GM12891 (cell line): Measurements from ENCODE around the gene IRX4.

Experiments used
- DNase-seq: peaks from one replicate; pipeline ENCODE4 v3.0.0; 2011; ENCODE audit warnings: low spot score; ENCODE audit not compliant: insufficient read length
- FAIRE-seq: peaks from 2 replicates; lab custom pipeline; 2011; peaks lifted over from hg19 to GRCh38; lab: Jason Lieb, UNC
- PAX5 ChIP-seq: IDR thresholded peaks from 2 replicates; pipeline ENCODE4 v1.6.1; 2011; ENCODE audit warnings: low read length, moderate library complexity, mild to moderate bottlenecking; ENCODE audit not compliant: insufficient read depth, severe bottlenecking
- POLR2A ChIP-seq: IDR thresholded peaks from 2 replicates; pipeline ENCODE4 v1.6.1; 2011; ENCODE audit warnings: low read depth, low read length, control low read depth
- POLR2AphosphoS5 ChIP-seq: IDR thresholded peaks from 2 replicates; pipeline ENCODE4 v1.6.1; 2011; ENCODE audit warnings: low read depth, low read length, control low read depth
- POU2F2 ChIP-seq: IDR thresholded peaks from 2 replicates; pipeline ENCODE4 v1.6.1; 2011; ENCODE audit warnings: low read depth, mild to moderate bottlenecking, control low read depth, low read length, moderate library complexity
- SPI1 ChIP-seq: IDR thresholded peaks from 2 replicates; pipeline ENCODE4 v1.6.1; 2011; ENCODE audit warnings: low read depth, low read length, control low read depth
- TAF1 ChIP-seq: IDR thresholded peaks from 2 replicates; pipeline ENCODE4 v1.6.1; 2011; ENCODE audit warnings: low read depth, low read length, control low read depth

Gene IRX4

GRCh38 chr5:1840071-1840547 lies 42.6 kb downstream of the IRX4 start:
- no peak for DNase-seq
- TF ChIP-seq POLR2A (no peak), SPI1 (no peak), PAX5 (no peak), POLR2AphosphoS5 (no peak), POU2F2 (no peak), TAF1 (no peak)
- no peak for FAIRE-seq

- no peak for DNase-seq
- no peak for FAIRE-seq
- no peak for TF ChIP-seq TAF1
Observed at GRCh38 chr5:1838013-1838412, 44.7 kb downstream of the IRX4 start.

- no peak for DNase-seq
- no peak for FAIRE-seq
Observed at GRCh38 chr5:1836891-1837880, 45.5 kb downstream of the IRX4 start.

GRCh38 chr5:1836176-1836890 lies 46.4 kb downstream of the IRX4 start:
- no peak for TF ChIP-seq SPI1
- no peak for TF ChIP-seq POU2F2
- no peak for TF ChIP-seq POLR2A
- no peak for TF ChIP-seq POLR2AphosphoS5
- no peak for TF ChIP-seq TAF1
- no peak for TF ChIP-seq PAX5
- no peak for DNase-seq
- FAIRE-seq: no peak

More at GRCh38 chr5:1836891-1837880, 45.5 kb downstream of the IRX4 start:
- TF ChIP-seq SPI1 (no peak), PAX5 (no peak), POLR2A (no peak), TAF1 (no peak), POLR2AphosphoS5 (no peak), POU2F2 (no peak)

- DNase-seq (no peak), FAIRE-seq (no peak)
Observed at GRCh38 chr5:1835431-1835830, 47.3 kb downstream of the IRX4 start.

GRCh38 chr5:1834721-1835429 lies 47.9 kb downstream of the IRX4 start:
- FAIRE-seq: no peak

More at GRCh38 chr5:1835431-1835830, 47.3 kb downstream of the IRX4 start:
- no peak for TF ChIP-seq TAF1
- TF ChIP-seq POLR2AphosphoS5: no peak
- no peak for TF ChIP-seq POU2F2
- TF ChIP-seq SPI1: no peak
- no peak for TF ChIP-seq PAX5
- TF ChIP-seq POLR2A: no peak

GRCh38 chr5:1834022-1834551 lies 48.6 kb downstream of the IRX4 start:
- FAIRE-seq: no peak
- TF ChIP-seq POU2F2 (no peak), TAF1 (no peak), SPI1 (no peak), POLR2A (no peak), POLR2AphosphoS5 (no peak), PAX5 (no peak)
- no peak for DNase-seq

More at GRCh38 chr5:1834721-1835429, 47.9 kb downstream of the IRX4 start:
- TF ChIP-seq PAX5: no peak
- no peak for TF ChIP-seq POLR2AphosphoS5
- DNase-seq: no peak

- FAIRE-seq (no peak), DNase-seq (no peak)
- TF ChIP-seq SPI1: no peak
- TF ChIP-seq TAF1: no peak
- no peak for TF ChIP-seq POU2F2
- TF ChIP-seq POLR2AphosphoS5: no peak
- TF ChIP-seq PAX5: no peak
- no peak for TF ChIP-seq POLR2A
Observed at GRCh38 chr5:1833264-1834021, 49.3 kb downstream of the IRX4 start.
